Hepatocyte (in vitro differentiated cells): ENCODE results near the gene RAB3C. TPM values are rescaled to one million over a fixed set of nuclear protein-coding genes. Genes with fewer than 3 reads are reported as not detected.
"Not testable (repeated sequence)": the region's sequence is repeated elsewhere in the genome, so short reads cannot be mapped to it uniquely, and the experiment has no call there.

Experiments used
- DNase-seq: peaks from one replicate; pipeline ENCODE4 v3.0.0-alpha.2; 2016; ENCODE audit warnings: low spot score
- H2AFZ ChIP-seq: fragments of 200-600 bp; sonication (generic); 2 replicates; pipeline ENCODE4 v1.6.0; 2016; ENCODE audit warnings: antibody characterized with exemption, mild to moderate bottlenecking
- H3K27ac ChIP-seq: fragments of 200-600 bp; sonication (generic); 2 replicates; pipeline ENCODE4 v1.5.1; 2016; ENCODE audit warnings: mild to moderate bottlenecking
- H3K27me3 ChIP-seq: fragments of 200-600 bp; sonication (generic); 2 replicates; pipeline ENCODE4 v1.6.1; 2016
- H3K36me3 ChIP-seq: fragments of 200-600 bp; sonication (generic); replicated peaks from 2 replicates; pipeline ENCODE4 v1.5.1; 2016; ENCODE audit warnings: low read depth; ENCODE audit not compliant: insufficient read depth
- H3K4me1 ChIP-seq: fragments of 200-600 bp; sonication (generic); 2 replicates; pipeline ENCODE4 v1.5.1; 2016; ENCODE audit warnings: mild to moderate bottlenecking, moderate library complexity; ENCODE audit not compliant: insufficient read depth
- H3K4me2 ChIP-seq: fragments of 200-600 bp; sonication (generic); 2 replicates; pipeline ENCODE4 v1.6.0; 2016
- H3K4me3 ChIP-seq: fragments of 200-600 bp; sonication (generic); 2 replicates; pipeline ENCODE4 v1.5.1; 2016; ENCODE audit warnings: mild to moderate bottlenecking
- H3K79me2 ChIP-seq: fragments of 200-600 bp; sonication (generic); 2 replicates; pipeline ENCODE4 v1.6.0; 2017; ENCODE audit warnings: mild to moderate bottlenecking
- H3K9me2 ChIP-seq: fragments of 200-600 bp; sonication (generic); replicated peaks from 2 replicates; pipeline ENCODE4 v1.6.0; 2017; ENCODE audit warnings: mild to moderate bottlenecking; ENCODE audit not compliant: insufficient read depth
- H3K9me3 ChIP-seq: fragments of 200-600 bp; sonication (generic); 2 replicates; pipeline ENCODE4 v1.5.1; 2016; ENCODE audit warnings: low read depth, mild to moderate bottlenecking
- H4K20me1 ChIP-seq: fragments of 200-600 bp; sonication (generic); 2 replicates; pipeline ENCODE4 v1.6.0; 2016; ENCODE audit warnings: mild to moderate bottlenecking; ENCODE audit not compliant: insufficient read depth, poor library complexity, severe bottlenecking
- CTCF ChIP-seq: fragments of 200-600 bp; sonication (generic); IDR thresholded peaks from 2 replicates; pipeline ENCODE4 v1.5.1; 2016; ENCODE audit warnings: antibody characterized with exemption, mild to moderate bottlenecking; ENCODE audit not compliant: poor library complexity
- EZH2 ChIP-seq: fragments of 200-600 bp; sonication (generic); IDR thresholded peaks from 2 replicates; pipeline ENCODE4 v1.6.1; 2016; ENCODE audit warnings: antibody characterized with exemption, mild to moderate bottlenecking, borderline replicate concordance
- EZH2phosphoT487 ChIP-seq: fragments of 200-600 bp; sonication (generic); IDR thresholded peaks from one replicate; pipeline ENCODE4 v1.6.1; 2018; ENCODE audit warnings: antibody characterized with exemption, mild to moderate bottlenecking, low read depth, moderate library complexity; ENCODE audit not compliant: unreplicated experiment, severe bottlenecking
- WGBS: methylation state at CpG from one replicate; pipeline ENCODE4 v1.1.6; 2016; ENCODE audit warnings: low lambda C conversion rate; ENCODE audit errors: missing lambda C conversion rate; 5-methylcytosine and 5-hydroxymethylcytosine counted together
- polyA plus RNA-seq: library from polyadenylated mRNA; unstranded; fragments of >200 nt; fragmentation: Nextera tagmentation; extraction: Ambion mirVana; gene quantifications from 2 replicates; pipeline ENCODE4 v1.2.1, GENCODE V29; 2016
- total RNA-seq: library from RNA; depleted of rRNA; stranded (reverse); fragments of >200 nt; gene quantifications from 2 replicates; pipeline ENCODE4 v1.2.3, GENCODE V29; 2014

Gene RAB3C
- total and polyA plus RNA-seq, 2 experiments from 2014 or later: 5.2 to 6.4 TPM

GRCh38 chr5:58571501-58571900 lies 11.4 kb upstream of the RAB3C start:
- Histone ChIP-seq H3K4me3 (no peak overlapping the region), H3K27me3 (no peaks in the 10 kb centered on the region), H4K20me1 (no peaks in the 10 kb centered on the region), H3K4me1 (no peaks in the 10 kb centered on the region), H3K9me2 (no peaks in the 10 kb centered on the region), H3K9me3 (no peaks in the 10 kb centered on the region), H3K36me3 (no peaks in the 10 kb centered on the region), H3K4me2 (no peak overlapping the region), H3K79me2 (no peaks in the 10 kb centered on the region), H3K27ac (no peak overlapping the region), H2AFZ (no peak overlapping the region)
- no peak for DNase-seq
- WGBS: 70% methylated on average over 2 of the region's 2 CpGs
- no peak for TF ChIP-seq EZH2
- TF ChIP-seq EZH2phosphoT487: no peak
- TF ChIP-seq CTCF: no peak

- H3K36me3 ChIP-seq, H3K27ac ChIP-seq, H3K9me2 ChIP-seq, DNase-seq, H3K9me3 ChIP-seq, H2AFZ ChIP-seq, H3K4me2 ChIP-seq, H3K4me3 ChIP-seq, H3K79me2 ChIP-seq, H3K4me1 ChIP-seq, H4K20me1 ChIP-seq, H3K27me3 ChIP-seq: not testable (repeated sequence)
- 88% methylated on average over 5 of the region's 5 CpGs for WGBS
These were observed 9.9 kb upstream of the RAB3C start for GRCh38 chr5:58572973-58573372.

- Histone ChIP-seq H3K9me2 (no peaks in the 10 kb centered on the region), H2AFZ (no peak overlapping the region), H3K4me1 (no peaks in the 10 kb centered on the region), H3K36me3 (no peaks in the 10 kb centered on the region), H3K9me3 (no peaks in the 10 kb centered on the region), H3K4me2 (no peak overlapping the region), H3K27ac (no peak overlapping the region), H3K4me3 (no peak overlapping the region), H4K20me1 (no peaks in the 10 kb centered on the region), H3K27me3 (peaks cover 17% of the 10 kb centered on the region), H3K79me2 (no peaks in the 10 kb centered on the region)
- TF ChIP-seq EZH2 (no peak), EZH2phosphoT487 (no peak), CTCF (no peak)
- 72% methylated on average over 4 of the region's 4 CpGs for WGBS
- no peak for DNase-seq
These were observed 3.1 kb upstream of the RAB3C start for GRCh38 chr5:58579781-58580180.

GRCh38 chr5:58582019-58582802 lies 664 bp upstream of the RAB3C start:
- Histone ChIP-seq H3K9me2 (no peaks in the 10 kb centered on the region), H2AFZ (peak overlapping the region; percentile 70), H3K4me3 (peak overlapping the region; percentile 53), H4K20me1 (no peaks in the 10 kb centered on the region), H3K4me2 (peak overlapping the region; percentile 84), H3K36me3 (no peaks in the 10 kb centered on the region), H3K27me3 (peaks cover 17% of the 10 kb centered on the region), H3K79me2 (no peaks in the 10 kb centered on the region), H3K9me3 (no peaks in the 10 kb centered on the region), H3K27ac (no peak overlapping the region), H3K4me1 (no peaks in the 10 kb centered on the region)
- DNase-seq: peak; percentile 23
- 2% methylated on average over 38 of the region's 38 CpGs for WGBS
- TF ChIP-seq EZH2: no peak
- TF ChIP-seq EZH2phosphoT487: no peak
- TF ChIP-seq CTCF: no peak
